GM18526 (cell line): ENCODE results near the gene HOXD12.

Experiments
- POLR2A ChIP-seq: IDR thresholded peaks from 3 replicates; pipeline ENCODE4 v1.6.1; 2011; ENCODE audit not compliant: insufficient read length; ENCODE audit errors: extremely low read depth

The HOXD12 gene, protein sequence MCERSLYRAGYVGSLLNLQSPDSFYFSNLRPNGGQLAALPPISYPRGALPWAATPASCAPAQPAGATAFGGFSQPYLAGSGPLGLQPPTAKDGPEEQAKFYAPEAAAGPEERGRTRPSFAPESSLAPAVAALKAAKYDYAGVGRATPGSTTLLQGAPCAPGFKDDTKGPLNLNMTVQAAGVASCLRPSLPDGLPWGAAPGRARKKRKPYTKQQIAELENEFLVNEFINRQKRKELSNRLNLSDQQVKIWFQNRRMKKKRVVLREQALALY

DNA sequence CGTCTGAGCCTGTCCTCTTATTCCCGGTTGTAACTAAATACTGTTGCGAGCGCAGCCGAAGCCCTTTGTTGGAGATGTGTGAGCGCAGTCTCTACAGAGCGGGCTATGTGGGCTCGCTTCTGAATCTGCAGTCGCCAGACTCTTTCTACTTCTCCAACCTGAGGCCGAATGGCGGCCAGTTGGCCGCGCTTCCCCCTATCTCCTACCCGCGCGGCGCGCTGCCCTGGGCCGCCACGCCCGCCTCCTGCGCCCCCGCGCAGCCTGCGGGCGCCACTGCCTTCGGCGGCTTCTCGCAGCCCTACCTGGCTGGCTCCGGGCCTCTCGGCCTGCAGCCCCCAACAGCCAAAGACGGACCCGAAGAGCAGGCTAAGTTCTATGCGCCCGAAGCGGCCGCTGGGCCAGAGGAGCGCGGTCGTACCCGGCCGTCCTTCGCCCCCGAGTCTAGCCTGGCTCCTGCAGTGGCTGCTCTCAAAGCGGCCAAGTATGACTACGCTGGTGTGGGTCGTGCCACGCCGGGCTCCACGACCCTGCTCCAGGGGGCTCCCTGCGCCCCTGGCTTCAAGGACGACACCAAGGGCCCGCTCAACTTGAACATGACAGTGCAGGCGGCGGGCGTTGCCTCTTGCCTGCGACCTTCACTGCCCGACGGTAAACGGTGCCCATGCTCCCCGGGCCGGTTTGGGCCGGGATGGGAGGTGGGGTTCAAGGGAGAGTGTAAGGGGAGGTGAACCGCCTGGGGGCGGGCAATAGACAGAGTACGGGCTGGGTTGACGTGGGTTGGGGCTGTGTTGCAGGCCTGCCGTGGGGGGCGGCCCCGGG lies at the start of gene HOXD12:
Gene HOXD12 (plus strand): TSS at position 68 of the 819 bp plus-strand sequence. CDS start 7 bp downstream, at position 75.
- TF ChIP-seq POLR2A, result no peak

- no peak for TF ChIP-seq POLR2A
Measured at GRCh38 chr2:176056406-176056805, 43.2 kb upstream of the HOXD12 start.

GRCh38 chr2:176063958-176064357 lies 35.6 kb upstream of the HOXD12 start:
- TF ChIP-seq POLR2A, result no peak

DNA sequence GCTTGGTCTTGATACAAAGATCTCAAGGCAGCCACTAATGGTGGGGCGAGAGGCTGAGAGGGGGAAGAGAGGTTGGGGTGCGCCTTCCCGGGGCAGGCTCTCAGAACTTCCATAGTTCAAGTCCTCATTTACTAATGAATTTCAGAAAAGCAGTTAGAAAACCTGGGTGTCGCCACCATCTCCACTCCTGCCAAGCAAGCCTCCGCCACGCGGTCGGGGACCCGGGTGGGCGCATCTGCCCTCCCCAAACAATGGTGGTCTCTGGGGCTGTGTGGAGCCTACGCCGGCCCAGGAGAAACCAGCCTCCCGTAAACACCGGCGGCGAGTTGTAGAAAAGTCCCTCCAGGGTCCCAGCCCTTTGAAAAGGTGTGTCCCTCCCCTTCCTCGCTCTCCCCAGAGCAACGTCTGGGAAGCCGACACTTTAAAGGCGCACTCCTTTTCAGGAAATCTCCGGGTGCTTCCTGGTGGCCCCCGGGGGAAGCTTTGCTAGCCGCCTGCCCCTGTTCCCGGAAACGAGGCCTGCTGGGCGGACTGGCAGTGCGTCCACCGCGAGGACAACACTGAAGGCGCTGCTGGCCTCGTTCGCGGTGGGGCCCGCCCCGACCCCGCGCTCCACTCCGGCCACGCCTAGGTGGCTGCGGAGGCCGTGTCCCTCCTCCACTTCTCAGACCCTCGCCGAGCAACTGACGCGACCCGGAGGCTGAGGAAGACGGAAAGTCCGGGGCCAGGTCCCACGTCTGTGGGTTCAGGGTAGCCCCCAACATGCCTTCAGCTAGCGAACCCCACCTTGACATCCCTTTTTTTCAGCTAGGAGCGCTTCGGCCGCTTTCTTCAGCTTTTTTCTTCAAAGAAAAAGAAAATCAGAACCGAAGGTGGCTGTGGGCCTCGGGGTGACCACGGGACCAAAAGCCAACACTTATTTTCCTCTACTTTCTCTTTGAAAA lies 32.7 kb upstream of the HOXD12 start:
- TF ChIP-seq POLR2A, result no peak

GRCh38 chr2:176067589-176068418 lies 31.8 kb upstream of the HOXD12 start:
- no peak for TF ChIP-seq POLR2A

DNA sequence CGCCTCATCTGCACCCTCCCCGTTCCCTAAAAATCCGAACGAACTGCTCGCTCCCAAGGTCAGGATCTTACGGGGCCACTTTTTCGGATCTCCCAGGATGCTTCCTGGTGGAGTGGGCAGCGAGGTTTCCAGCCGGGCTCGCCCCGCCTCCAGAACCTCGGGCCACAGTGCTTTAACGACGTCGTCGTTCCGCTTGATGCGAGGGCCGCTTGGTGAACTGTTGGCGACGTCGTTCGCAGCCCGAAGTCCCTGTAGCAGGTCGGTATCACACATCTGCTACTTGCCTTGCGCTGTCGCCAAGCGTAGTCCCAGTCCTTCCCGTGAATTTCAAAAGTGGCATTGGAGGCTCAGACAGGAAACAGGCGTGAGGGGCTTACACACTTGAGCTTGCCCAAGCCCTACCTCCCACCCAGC lies 31.2 kb upstream of the HOXD12 start:
- TF ChIP-seq POLR2A, result no peak

- TF ChIP-seq POLR2A, result no peak
Measured at GRCh38 chr2:176071330-176072291, 28.0 kb upstream of the HOXD12 start.

GRCh38 chr2:176072292-176072669 lies 27.3 kb upstream of the HOXD12 start:
- TF ChIP-seq POLR2A, result no peak

GRCh38 chr2:176072951-176073904 lies 26.4 kb upstream of the HOXD12 start:
- TF ChIP-seq POLR2A, result no peak

DNA sequence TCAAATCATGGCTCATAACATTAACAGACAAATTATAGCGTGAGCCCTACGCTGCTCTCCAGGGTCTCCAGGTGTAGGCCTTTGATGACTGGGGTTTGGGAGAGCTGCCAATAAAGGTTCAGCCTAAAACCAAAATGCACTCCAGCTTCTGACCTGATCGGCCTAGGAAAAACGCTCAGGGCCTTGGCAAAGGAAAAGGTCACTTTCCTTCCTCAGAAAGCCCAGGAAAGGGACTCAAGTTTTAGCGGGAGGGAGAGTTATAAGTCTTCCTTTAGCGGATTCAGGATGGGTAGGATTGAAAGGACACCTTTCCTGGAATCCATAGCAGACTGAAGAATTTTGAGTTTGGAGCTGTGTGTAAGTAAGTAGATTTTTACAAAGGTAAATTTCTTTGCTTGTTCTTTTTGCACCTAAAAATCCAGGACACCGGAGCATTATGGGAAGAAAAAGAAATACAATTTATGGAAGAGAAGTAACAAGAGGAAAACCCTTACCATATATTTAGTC lies 24.6 kb upstream of the HOXD12 start:
- TF ChIP-seq POLR2A, result no peak

DNA sequence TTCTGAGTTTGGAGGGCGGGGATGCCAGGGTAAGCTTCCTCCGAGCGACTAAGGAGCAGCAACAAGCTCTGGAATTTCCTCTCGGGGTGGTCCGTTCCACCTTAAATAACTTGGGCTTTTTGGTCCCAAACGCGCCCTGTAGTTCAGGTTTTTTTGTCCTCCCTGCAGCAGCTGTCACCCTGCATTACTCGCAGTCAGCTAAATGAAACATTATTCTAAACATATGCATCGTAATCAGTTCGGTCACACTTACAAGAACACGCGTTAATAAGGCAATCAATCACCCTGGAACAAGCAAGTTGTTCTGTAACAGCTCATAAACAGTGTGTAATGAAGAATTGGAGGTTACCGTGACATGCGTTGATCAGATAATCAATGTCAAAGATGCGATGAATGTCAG lies 24.1 kb upstream of the HOXD12 start:
- TF ChIP-seq POLR2A, result no peak

- no peak for TF ChIP-seq POLR2A
Measured at GRCh38 chr2:176076063-176076462, 23.5 kb upstream of the HOXD12 start.

GRCh38 chr2:176076796-176077195 lies 22.8 kb upstream of the HOXD12 start:
- no peak for TF ChIP-seq POLR2A
